Sigmoid colon (tissue), 7 donors: ENCODE data around the gene LITAF. TPM values are rescaled to one million over a fixed set of nuclear protein-coding genes. Genes with fewer than 3 reads are reported as not detected.
"Not testable (repeated sequence)": the region's sequence is repeated elsewhere in the genome, so short reads cannot be mapped to it uniquely, and the experiment has no call there.

ENCODE experiments used
- DNase-seq: peaks from one replicate; pipeline ENCODE4 v3.0.0-alpha.2; 2019
- H3K27ac ChIP-seq, 4 donors: fragments of 200-600 bp; sonication (generic); one replicate each; pipeline ENCODE4 v1.5.1; 2016 to 2019; ENCODE audit warnings: mild to moderate bottlenecking in 1 of 4
- H3K27me3 ChIP-seq, 3 donors: fragments of 200-600 bp; sonication (generic); one replicate each; pipeline ENCODE4 v1.5.1; 2019; ENCODE audit warnings: mild to moderate bottlenecking in 1 of 3
- H3K36me3 ChIP-seq, 4 donors: fragments of 200-600 bp; sonication (generic); one replicate each; pipeline ENCODE4 v1.5.1; 2016 to 2019
- H3K4me1 ChIP-seq, 4 donors: fragments of 200-600 bp; sonication (generic); one replicate each; pipeline ENCODE4 v1.5.1; 2017 to 2019
- H3K4me3 ChIP-seq, 4 donors: fragments of 200-600 bp; sonication (generic); one replicate each; pipeline ENCODE4 v1.5.1; 2017 to 2019; ENCODE audit warnings: mild to moderate bottlenecking in 2 of 4, moderate library complexity in 1 of 4
- H3K9me3 ChIP-seq, 4 donors: fragments of 200-600 bp in 3 of 4; sonication (generic) in 3 of 4; one replicate each; pipeline versions ENCODE4 v1.5.1 to v1.6.1; 2013 to 2019
- CTCF ChIP-seq, 4 experiments: fragments of 450-650 bp in 3 of 4; fragments of 200-600 bp in 1 of 4; IDR thresholded peaks; one replicate each; pipeline ENCODE4 v1.5.1; 2016 to 2019; ENCODE audit warnings: antibody characterized with exemption in 4 of 4, mild to moderate bottlenecking in 3 of 4, moderate library complexity in 2 of 4
- EP300 ChIP-seq, 4 donors: sonication (generic); formaldehyde crosslinking; IDR thresholded peaks; one replicate each; pipeline ENCODE4 v1.6.1; 2017; ENCODE audit warnings: antibody characterized with exemption in 4 of 4
- POLR2A ChIP-seq, 2 donors: fragments of 450-650 bp; IDR thresholded peaks; one replicate each; pipeline ENCODE4 v1.6.1; 2016; ENCODE audit warnings: antibody characterized with exemption in 2 of 2, mild to moderate bottlenecking in 2 of 2, moderate library complexity in 2 of 2
- POLR2AphosphoS5 ChIP-seq, 4 donors: sonication (generic); formaldehyde crosslinking; IDR thresholded peaks; one replicate each; pipeline ENCODE4 v1.6.1; 2017; ENCODE audit warnings: antibody characterized with exemption in 4 of 4
- WGBS, 2 donors: extraction: QIAGEN DNeasy Blood & Tissue Kit; methylation state at CpG; one replicate each; pipeline ENCODE4 v1.1.7; 2013; 5-methylcytosine and 5-hydroxymethylcytosine counted together
- intact Hi-C: fragments of 100-400 bp; cut with DNase I; formaldehyde crosslinking; loops from one replicate; pipeline ENCODE4 v1.15.1; 2023
- polyA plus RNA-seq, 3 donors: library from polyadenylated mRNA; stranded (reverse); fragments of 200-250 nt; gene quantifications; one replicate each; pipeline ENCODE4 v1.2.3, GENCODE V29; 2013
- total RNA-seq, 4 donors: library from RNA; depleted of rRNA; stranded (reverse); fragments of >200 nt; gene quantifications; one replicate each; pipeline ENCODE4 v1.1.0, GENCODE V29; 2016
- donor health status: healthy with polysubstance abuse.
- donor health status: Bipolar disorder and iron deficiency.
- donor health status: healthy.

LITAF gene
- total and polyA plus RNA-seq, 7 donors = 20.6 to 307 (median 55.1) TPM

- H3K4me3 ChIP-seq = no peak overlapping the region
- 66 to 82% methylated on average over 7 of the region's 7 CpGs for WGBS, 2 donors
- peak overlapping the region; percentile 51 to 94 (median 86) for H3K27ac ChIP-seq
- no peak for TF ChIP-seq CTCF (IDR thresholded peaks at IDR 0.05)
- TF ChIP-seq POLR2AphosphoS5 (IDR thresholded peaks at IDR 0.05) = no peak
- TF ChIP-seq POLR2A (IDR thresholded peaks at IDR 0.05) = no peak
- TF ChIP-seq EP300 (IDR thresholded peaks at IDR 0.05) = no peak
- no peak for DNase-seq
- no peaks in the 10 kb centered on the region for H3K36me3 ChIP-seq
- H3K4me1 ChIP-seq = peaks cover 0 to 25% (median 16%) of the 10 kb centered on the region in 4 donors
- intact Hi-C loops = no loop called here
- no peaks in the 10 kb centered on the region for H3K9me3 ChIP-seq
- H3K27me3 ChIP-seq = no peaks in the 10 kb centered on the region
These were observed 3.6 kb downstream of the LITAF start for GRCh38 chr16:11583166-11583565.

GRCh38 chr16:11582157-11582814 lies 4.4 kb downstream of the LITAF start:
- no peak for TF ChIP-seq EP300 (IDR thresholded peaks at IDR 0.05)
- TF ChIP-seq POLR2AphosphoS5 (IDR thresholded peaks at IDR 0.05) = no peak
- TF ChIP-seq POLR2A (IDR thresholded peaks at IDR 0.05) = no peak
- no peak for TF ChIP-seq CTCF (IDR thresholded peaks at IDR 0.05)
- H3K4me1 ChIP-seq = peaks cover 0 to 20% (median 12%) of the 10 kb centered on the region in 4 donors
- H3K9me3 ChIP-seq = no peaks in the 10 kb centered on the region
- H3K36me3 ChIP-seq = no peaks in the 10 kb centered on the region
- peak overlapping the region in 3 of 4 donors; percentile 51 to 89 (median 82) for H3K27ac ChIP-seq
- no peaks in the 10 kb centered on the region for H3K27me3 ChIP-seq
- WGBS, 2 donors = 58 to 75% methylated on average over 7 of the region's 7 CpGs
- intact Hi-C loops = no loop called here
- no peak overlapping the region for H3K4me3 ChIP-seq
- DNase-seq = no peak

- Histone ChIP-seq H3K4me1 (peaks cover 0 to 20% (median 10%) of the 10 kb centered on the region in 4 donors), H3K36me3 (no peaks in the 10 kb centered on the region), H3K9me3 (no peaks in the 10 kb centered on the region), H3K27me3 (no peaks in the 10 kb centered on the region), H3K4me3 (no peak overlapping the region), H3K27ac (no peak overlapping the region)
- no peak for TF ChIP-seq POLR2A (IDR thresholded peaks at IDR 0.05)
- no peak for TF ChIP-seq EP300 (IDR thresholded peaks at IDR 0.05)
- TF ChIP-seq CTCF (IDR thresholded peaks at IDR 0.05) = no peak
- TF ChIP-seq POLR2AphosphoS5 (IDR thresholded peaks at IDR 0.05) = no peak
- no peak for DNase-seq
- WGBS, 2 donors = 57 to 90% methylated on average over 3 of the region's 3 CpGs
- intact Hi-C loops = no loop called here
These were observed 5.0 kb downstream of the LITAF start for GRCh38 chr16:11581678-11582077.

GRCh38 chr16:11580451-11581086 lies 6.2 kb downstream of the LITAF start:
- intact Hi-C loops = no loop called here
- Histone ChIP-seq H3K27ac (peak overlapping the region in 1 of 4 donors; percentile 8), H3K36me3 (no peaks in the 10 kb centered on the region), H3K4me3 (no peak overlapping the region), H3K27me3 (no peaks in the 10 kb centered on the region), H3K9me3 (no peaks in the 10 kb centered on the region), H3K4me1 (peaks cover 0 to 14% (median 5%) of the 10 kb centered on the region in 4 donors)
- no peak for TF ChIP-seq CTCF (IDR thresholded peaks at IDR 0.05)
- no peak for TF ChIP-seq EP300 (IDR thresholded peaks at IDR 0.05)
- no peak for TF ChIP-seq POLR2AphosphoS5 (IDR thresholded peaks at IDR 0.05)
- no peak for TF ChIP-seq POLR2A (IDR thresholded peaks at IDR 0.05)
- DNase-seq = no peak
- WGBS, 2 donors = 87 to 91% methylated on average over 12 of the region's 12 CpGs

GRCh38 chr16:11577290-11577660 lies 9.4 kb downstream of the LITAF start:
- H3K27me3 ChIP-seq, H3K36me3 ChIP-seq, DNase-seq, H3K4me3 ChIP-seq, H3K4me1 ChIP-seq, H3K27ac ChIP-seq, H3K9me3 ChIP-seq, intact Hi-C loops: not testable (repeated sequence)
- WGBS, 2 donors = 85 to 92% methylated on average over 8 of the region's 8 CpGs
